ENCODE measurements around the gene LCNL1.
A peak's percentile ranks its signal among the peaks of the same experiment; 100 is the strongest.

Gene LCNL1

DNA sequence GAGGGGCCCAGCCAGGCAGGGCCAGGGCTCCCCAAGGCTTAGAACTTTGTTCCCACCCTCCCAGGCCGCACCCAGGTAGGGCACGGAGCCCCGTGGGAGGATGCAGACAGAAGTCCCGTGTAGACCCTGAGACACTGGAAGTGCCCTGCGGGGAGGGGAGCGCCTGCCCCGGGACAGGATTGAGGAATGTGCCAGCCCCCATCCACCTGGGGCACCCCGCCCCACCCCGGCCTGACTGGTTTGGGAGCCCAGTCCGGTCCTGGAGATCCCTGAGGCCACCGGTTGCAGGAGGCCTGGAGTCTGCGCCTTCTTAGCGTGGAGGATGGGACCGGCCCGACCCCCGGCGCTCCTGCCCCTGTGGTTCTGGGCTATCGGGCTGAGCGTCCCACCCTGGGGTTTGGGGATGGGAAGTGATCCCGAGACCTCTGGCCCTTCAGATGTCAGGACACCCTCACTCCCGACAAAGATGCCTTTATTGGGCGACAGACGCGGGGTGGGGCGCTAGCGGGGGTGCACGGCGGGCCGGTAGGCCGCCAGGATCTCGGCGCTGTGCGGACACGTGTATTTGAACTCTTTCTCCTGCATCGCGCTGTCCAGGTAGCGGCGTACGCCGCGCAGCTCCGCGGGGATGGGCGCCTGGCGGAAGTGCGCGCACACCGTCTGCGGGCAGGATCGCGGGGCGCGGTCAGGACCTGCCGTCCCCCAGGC, 11.5 kb downstream of the LCNL1 start:
- TF ChIP-seq, protein P1, sequence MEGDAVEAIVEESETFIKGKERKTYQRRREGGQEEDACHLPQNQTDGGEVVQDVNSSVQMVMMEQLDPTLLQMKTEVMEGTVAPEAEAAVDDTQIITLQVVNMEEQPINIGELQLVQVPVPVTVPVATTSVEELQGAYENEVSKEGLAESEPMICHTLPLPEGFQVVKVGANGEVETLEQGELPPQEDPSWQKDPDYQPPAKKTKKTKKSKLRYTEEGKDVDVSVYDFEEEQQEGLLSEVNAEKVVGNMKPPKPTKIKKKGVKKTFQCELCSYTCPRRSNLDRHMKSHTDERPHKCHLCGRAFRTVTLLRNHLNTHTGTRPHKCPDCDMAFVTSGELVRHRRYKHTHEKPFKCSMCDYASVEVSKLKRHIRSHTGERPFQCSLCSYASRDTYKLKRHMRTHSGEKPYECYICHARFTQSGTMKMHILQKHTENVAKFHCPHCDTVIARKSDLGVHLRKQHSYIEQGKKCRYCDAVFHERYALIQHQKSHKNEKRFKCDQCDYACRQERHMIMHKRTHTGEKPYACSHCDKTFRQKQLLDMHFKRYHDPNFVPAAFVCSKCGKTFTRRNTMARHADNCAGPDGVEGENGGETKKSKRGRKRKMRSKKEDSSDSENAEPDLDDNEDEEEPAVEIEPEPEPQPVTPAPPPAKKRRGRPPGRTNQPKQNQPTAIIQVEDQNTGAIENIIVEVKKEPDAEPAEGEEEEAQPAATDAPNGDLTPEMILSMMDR (conservative IDR thresholded peaks at IDR 0.05; ENCODE audit: low read length), result no peak
- TF ChIP-seq EZH2phosphoT487 (IDR thresholded peaks at IDR 0.05; ENCODE audit: borderline replicate concordance), result no peak
- H3K9me3 ChIP-seq (ENCODE audit: insufficient read depth, low read depth, low read length), result no peaks in the 10 kb centered on the region
- peaks cover 15% of the 10 kb centered on the region for H3K4me1 ChIP-seq (ENCODE audit: insufficient read depth, low read length, poor library complexity, severe bottlenecking)
- peak overlapping the region; percentile 92 for H3K4me2 ChIP-seq (ENCODE audit: low read depth, low read length, poor library complexity, severe bottlenecking)
- H3K4me3 ChIP-seq (ENCODE audit: low read length, poor library complexity, severe bottlenecking), result no peak overlapping the region
- H3K27me3 ChIP-seq (ENCODE audit: insufficient read depth, low read length, poor library complexity, severe bottlenecking), result no peaks in the 10 kb centered on the region
- no peaks in the 10 kb centered on the region for H3F3A ChIP-seq (ENCODE audit: low read depth)
- H3K9ac ChIP-seq (ENCODE audit: low read depth, low read length, poor library complexity, severe bottlenecking), result peak overlapping the region; percentile 85
- peaks cover 12% of the 10 kb centered on the region for H4K20me1 ChIP-seq (ENCODE audit: insufficient read depth, low read length, poor library complexity, severe bottlenecking)
- no peaks in the 10 kb centered on the region for H3K36me3 ChIP-seq (ENCODE audit: insufficient read depth, low read length)
- no peaks in the 10 kb centered on the region for H3K9me2 ChIP-seq (replicated peaks; ENCODE audit: low read depth, low read length)
- H3K79me2 ChIP-seq (ENCODE audit: insufficient read depth, low read length), result peaks cover 18% of the 10 kb centered on the region
- no peak overlapping the region for H2AFZ ChIP-seq (ENCODE audit: low read length)

DNA sequence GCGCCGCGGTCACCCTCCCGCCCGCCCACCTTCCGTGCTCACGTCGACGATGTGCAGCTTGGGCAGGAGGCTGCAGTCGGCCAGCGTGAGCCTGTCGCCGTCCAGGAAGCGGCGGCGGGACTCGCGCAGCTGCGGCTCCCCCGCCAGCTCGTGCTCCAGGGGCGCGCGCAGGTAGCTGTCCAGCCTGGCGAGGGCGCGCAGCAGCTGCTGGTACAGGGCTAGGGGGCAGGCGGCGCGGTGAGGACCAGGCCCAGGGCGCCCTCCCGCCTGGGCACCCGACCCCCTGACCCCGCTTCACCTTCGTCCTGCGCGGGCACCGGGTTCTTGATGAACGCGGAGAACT, 12.1 kb downstream of the LCNL1 start:
- Histone ChIP-seq H3K4me3 (ENCODE audit: low read length, poor library complexity, severe bottlenecking) (no peak overlapping the region), H3K79me2 (ENCODE audit: insufficient read depth, low read length) (peaks cover 18% of the 10 kb centered on the region), H3K4me1 (ENCODE audit: insufficient read depth, low read length, poor library complexity, severe bottlenecking) (peaks cover 15% of the 10 kb centered on the region)

DNA sequence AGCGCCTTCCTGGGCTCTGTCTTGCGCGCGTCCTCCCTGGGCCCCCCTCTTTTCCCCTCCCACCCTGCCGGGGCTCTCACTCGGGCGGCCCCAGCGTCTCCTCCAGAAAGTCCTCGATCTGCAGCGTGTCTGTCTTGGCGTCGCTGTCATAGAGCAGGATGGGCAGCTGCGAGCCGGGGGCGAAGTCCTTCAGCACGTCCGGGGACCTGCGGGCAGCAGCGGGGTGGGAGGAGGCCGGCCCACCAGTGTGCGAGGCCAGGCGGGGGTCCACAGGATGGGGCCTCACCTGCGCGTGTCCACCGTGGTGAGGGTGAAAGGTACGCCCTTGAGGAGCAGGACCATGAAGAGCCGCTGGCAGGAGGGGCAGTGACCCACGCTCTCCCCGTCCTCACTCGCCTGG, 12.6 kb downstream of the LCNL1 start:
- Histone ChIP-seq H3K4me2 (ENCODE audit: low read depth, low read length, poor library complexity, severe bottlenecking) (no peak overlapping the region), H2AFZ (ENCODE audit: low read length) (no peak overlapping the region), H3K9me2 (replicated peaks; ENCODE audit: low read depth, low read length) (no peaks in the 10 kb centered on the region), H3F3A (ENCODE audit: low read depth) (no peaks in the 10 kb centered on the region), H4K20me1 (ENCODE audit: insufficient read depth, low read length, poor library complexity, severe bottlenecking) (peaks cover 12% of the 10 kb centered on the region), H3K27me3 (ENCODE audit: insufficient read depth, low read length, poor library complexity, severe bottlenecking) (no peaks in the 10 kb centered on the region), H3K36me3 (ENCODE audit: insufficient read depth, low read length) (no peaks in the 10 kb centered on the region), H3K4me1 (ENCODE audit: insufficient read depth, low read length, poor library complexity, severe bottlenecking) (peaks cover 18% of the 10 kb centered on the region), H3K79me2 (ENCODE audit: insufficient read depth, low read length) (peaks cover 18% of the 10 kb centered on the region), H3K9ac (ENCODE audit: low read depth, low read length, poor library complexity, severe bottlenecking) (no peak overlapping the region), H3K4me3 (ENCODE audit: low read length, poor library complexity, severe bottlenecking) (no peak overlapping the region), H3K9me3 (ENCODE audit: insufficient read depth, low read depth, low read length) (no peaks in the 10 kb centered on the region)
- no peak for TF ChIP-seq EZH2phosphoT487 (IDR thresholded peaks at IDR 0.05; ENCODE audit: borderline replicate concordance)
- TF ChIP-seq, protein P1 (conservative IDR thresholded peaks at IDR 0.05; ENCODE audit: low read length), result no peak

More for the DNA sequence above, 12.1 kb downstream of the LCNL1 start:
- TF ChIP-seq, protein P1 (conservative IDR thresholded peaks at IDR 0.05; ENCODE audit: low read length), result no peak
- no peak for TF ChIP-seq EZH2phosphoT487 (IDR thresholded peaks at IDR 0.05; ENCODE audit: borderline replicate concordance)
- Histone ChIP-seq H3K9ac (ENCODE audit: low read depth, low read length, poor library complexity, severe bottlenecking) (no peak overlapping the region), H3K9me3 (ENCODE audit: insufficient read depth, low read depth, low read length) (no peaks in the 10 kb centered on the region), H3K4me2 (ENCODE audit: low read depth, low read length, poor library complexity, severe bottlenecking) (no peak overlapping the region), H4K20me1 (ENCODE audit: insufficient read depth, low read length, poor library complexity, severe bottlenecking) (peaks cover 12% of the 10 kb centered on the region), H3K36me3 (ENCODE audit: insufficient read depth, low read length) (no peaks in the 10 kb centered on the region), H3F3A (ENCODE audit: low read depth) (no peaks in the 10 kb centered on the region), H2AFZ (ENCODE audit: low read length) (no peak overlapping the region), H3K27me3 (ENCODE audit: insufficient read depth, low read length, poor library complexity, severe bottlenecking) (no peaks in the 10 kb centered on the region), H3K9me2 (replicated peaks; ENCODE audit: low read depth, low read length) (no peaks in the 10 kb centered on the region)

All from Loucy (cell line).